Smooth muscle cell of the brain vasculature (primary cell): Measurements from ENCODE around the gene AGTPBP1.

ENCODE experiments used
- DNase-seq: peaks from one replicate; pipeline ENCODE4 v3.0.0-alpha.2; 2012; ENCODE audit warnings: low read depth, low spot score

AGTPBP1 gene

GRCh38 chr9:85502815-85503655 is 238.7 kb downstream of the AGTPBP1 start:
- no peak for DNase-seq

DNA sequence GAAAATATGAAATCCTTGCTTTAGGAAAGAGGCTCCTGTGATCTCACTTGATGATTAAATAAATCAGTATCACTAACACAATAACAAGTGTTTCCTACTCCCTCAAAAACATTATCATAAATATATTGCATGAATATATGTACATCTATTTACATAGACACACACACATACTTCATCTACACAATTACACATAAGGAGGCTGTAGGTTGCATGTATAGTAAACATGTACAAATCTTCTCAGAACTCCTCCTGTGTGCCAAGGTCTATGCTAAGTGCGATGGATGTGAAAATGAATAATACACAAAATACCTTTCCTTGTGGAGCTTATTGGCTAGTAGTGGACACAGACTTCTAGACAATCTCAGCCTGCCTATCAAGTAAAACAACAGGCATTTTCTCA is 239.9 kb downstream of the AGTPBP1 start:
- no peak for DNase-seq

DNA sequence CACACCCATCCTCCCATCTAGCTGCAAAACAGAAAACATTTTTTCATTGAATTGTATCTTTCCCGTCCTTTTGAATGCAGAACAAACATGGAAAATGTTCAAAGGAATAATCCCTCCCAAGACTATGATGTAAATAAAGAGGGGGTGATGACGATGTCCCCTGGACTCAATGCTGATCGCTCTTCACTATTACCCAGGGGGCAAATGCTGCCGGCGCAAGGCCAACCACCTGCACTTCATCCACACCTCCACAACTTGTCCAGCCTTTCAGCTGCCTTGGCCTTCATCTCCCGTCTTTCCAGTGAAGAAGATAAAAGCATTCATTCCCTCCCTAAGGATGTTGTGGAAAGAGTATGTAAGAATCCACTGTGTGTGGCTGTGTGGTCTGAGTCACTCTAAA is 240.3 kb downstream of the AGTPBP1 start:
- DNase-seq = no peak
